ENCODE results near the gene CDC37. TPM values are rescaled to one million over a fixed set of nuclear protein-coding genes. Genes with fewer than 3 reads are reported as not detected.

Gene CDC37
- total and polyA plus RNA-seq, 2 of the 4 experiments (the other 2 are of a cell fraction) = 209 to 650 TPM

GRCh38 chr19:10363789-10364281 lies 39.5 kb downstream of the CDC37 start:
- dilution Hi-C loops (cut with HindIII; ENCODE audit: low sequenced_read_pairs, unreplicated experiment) = no loop called here
- no peak overlapping the region for H3K27ac ChIP-seq (ENCODE audit: insufficient read depth, low read length)
- no peak overlapping the region for H3K56ac ChIP-seq (ENCODE audit: extremely low read depth, insufficient read depth, low read length)
- no peak overlapping the region for H4K5ac ChIP-seq (ENCODE audit: low read depth, low read length)
- H4K8ac ChIP-seq (ENCODE audit: low read depth in 2 of 2, low read length in 2 of 2) = no peak overlapping the region
- H3K14ac ChIP-seq (replicated peaks; ENCODE audit: low read depth, low read length) = no peak overlapping the region
- intact Hi-C loops (cut with micrococcal nuclease) = no loop called here
- no peak overlapping the region for H3K23ac ChIP-seq (ENCODE audit: low read depth, low read length)
- H3K4ac ChIP-seq (ENCODE audit: low read depth, low read length) = no peak overlapping the region
- H3K27me3 ChIP-seq (ENCODE audit: control insufficient read depth, insufficient read depth, low read length) = no peaks in the 10 kb centered on the region
- POLR2A ChIA-PET (ENCODE audit: unreplicated experiment) = no interaction called here
- no peak for DNase-seq
- 85% methylated on average over 8 of the region's 12 CpGs; no CpG with 5 or more reads in 1 of the 2 experiments for WGBS, 2 experiments (ENCODE audit: extremely low coverage in 2 of 2, insufficient read length in 1 of 2)
- no TSS peak for BruUV-seq (replicated peaks)
- ATAC-seq (ENCODE audit: low read depth) = no peak
- H2AK9ac ChIP-seq (replicated peaks; ENCODE audit: low read depth, low read length, poor library complexity) = no peak overlapping the region
- H2BK120ac ChIP-seq (ENCODE audit: low read depth, low read length) = no peak overlapping the region
- H2BK20ac ChIP-seq (ENCODE audit: low read depth, low read length) = no peak overlapping the region
- peaks cover 0 to 8% of the 10 kb centered on the region in 2 experiments; a peak in 1 of 4 replicates for H3K79me1 ChIP-seq (ENCODE audit: low read depth in 1 of 2, low read length in 2 of 2)
- H3K18ac ChIP-seq (ENCODE audit: low read depth, low read length) = no peak overlapping the region
- H3K9me1 ChIP-seq (ENCODE audit: insufficient read depth, low read length) = no peaks in the 10 kb centered on the region
- CTCF ChIA-PET = no interaction called here
- peaks cover 9% of the 10 kb centered on the region for H4K20me1 ChIP-seq (ENCODE audit: insufficient read depth, low read length)
- H4K91ac ChIP-seq (ENCODE audit: insufficient read depth, low read depth, low read length) = no peak overlapping the region
- H3K4me3 ChIP-seq (ENCODE audit: insufficient read depth, low read depth, low read length) = no peak overlapping the region
- in situ Hi-C loops (cut with MboI; ENCODE audit: low sequenced_read_pairs) = no loop called here
- no peak overlapping the region for H2BK5ac ChIP-seq (ENCODE audit: low read depth, low read length, poor library complexity, severe bottlenecking)
- H3K36me3 ChIP-seq (ENCODE audit: control insufficient read depth, insufficient read depth, low read length) = peaks cover 71% of the 10 kb centered on the region
- no peaks in the 10 kb centered on the region for H3K4me1 ChIP-seq (ENCODE audit: control insufficient read depth, insufficient read depth, low read length)
- no peak overlapping the region for H2BK15ac ChIP-seq (ENCODE audit: low read depth, low read length)
- H2AFZ ChIP-seq (replicated peaks; ENCODE audit: low read length, poor library complexity) = no peak overlapping the region
- TF ChIP-seq POLR2A (IDR thresholded peaks at IDR 0.05; ENCODE audit: low read depth, low read length) (no peak), ELK1 (IDR thresholded peaks at IDR 0.05; ENCODE audit: borderline replicate concordance, low read depth, low read length) (no peak), MXI1 (IDR thresholded peaks at IDR 0.05; ENCODE audit: borderline replicate concordance, low read depth, low read length) (no peak), BHLHE40 (IDR thresholded peaks at IDR 0.05; ENCODE audit: low read depth, low read length) (no peak), MAZ (IDR thresholded peaks at IDR 0.05; ENCODE audit: borderline replicate concordance, low read depth, low read length) (no peak), RCOR1 (IDR thresholded peaks at IDR 0.05; ENCODE audit: insufficient replicate concordance, low read length) (no peak), CHD1 (IDR thresholded peaks at IDR 0.05; ENCODE audit: low read depth, low read length) (no peak)
- TF ChIP-seq, protein P1, sequence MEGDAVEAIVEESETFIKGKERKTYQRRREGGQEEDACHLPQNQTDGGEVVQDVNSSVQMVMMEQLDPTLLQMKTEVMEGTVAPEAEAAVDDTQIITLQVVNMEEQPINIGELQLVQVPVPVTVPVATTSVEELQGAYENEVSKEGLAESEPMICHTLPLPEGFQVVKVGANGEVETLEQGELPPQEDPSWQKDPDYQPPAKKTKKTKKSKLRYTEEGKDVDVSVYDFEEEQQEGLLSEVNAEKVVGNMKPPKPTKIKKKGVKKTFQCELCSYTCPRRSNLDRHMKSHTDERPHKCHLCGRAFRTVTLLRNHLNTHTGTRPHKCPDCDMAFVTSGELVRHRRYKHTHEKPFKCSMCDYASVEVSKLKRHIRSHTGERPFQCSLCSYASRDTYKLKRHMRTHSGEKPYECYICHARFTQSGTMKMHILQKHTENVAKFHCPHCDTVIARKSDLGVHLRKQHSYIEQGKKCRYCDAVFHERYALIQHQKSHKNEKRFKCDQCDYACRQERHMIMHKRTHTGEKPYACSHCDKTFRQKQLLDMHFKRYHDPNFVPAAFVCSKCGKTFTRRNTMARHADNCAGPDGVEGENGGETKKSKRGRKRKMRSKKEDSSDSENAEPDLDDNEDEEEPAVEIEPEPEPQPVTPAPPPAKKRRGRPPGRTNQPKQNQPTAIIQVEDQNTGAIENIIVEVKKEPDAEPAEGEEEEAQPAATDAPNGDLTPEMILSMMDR (conservative IDR thresholded peaks at IDR 0.05; ENCODE audit: low read depth, low read length) = no peak
- no peak overlapping the region for H2AK5ac ChIP-seq (ENCODE audit: low read depth, low read length)
- no peak overlapping the region for H3K4me2 ChIP-seq (ENCODE audit: low read depth, low read length)
- no peaks in the 10 kb centered on the region for H3K9me3 ChIP-seq (ENCODE audit: control insufficient read depth, insufficient read depth, low read length)
- H3K9ac ChIP-seq (ENCODE audit: low read depth, low read length) = no peak overlapping the region

Data from IMR-90 (cell line).